VCaP (cell line): ENCODE results near the gene TSR2.

Experiments
- H3K27ac ChIP-seq: fragments of 450-650 bp; 2 replicates; pipeline ENCODE4 v1.5.1; 2017
- TF ChIP-seq, protein P1 (sequence below): fragments of 450-650 bp; conservative IDR thresholded peaks from 2 replicates; pipeline ENCODE4 v1.5.1; 2017; ENCODE audit warnings: mild to moderate bottlenecking, moderate library complexity

The TSR2 gene

DNA sequence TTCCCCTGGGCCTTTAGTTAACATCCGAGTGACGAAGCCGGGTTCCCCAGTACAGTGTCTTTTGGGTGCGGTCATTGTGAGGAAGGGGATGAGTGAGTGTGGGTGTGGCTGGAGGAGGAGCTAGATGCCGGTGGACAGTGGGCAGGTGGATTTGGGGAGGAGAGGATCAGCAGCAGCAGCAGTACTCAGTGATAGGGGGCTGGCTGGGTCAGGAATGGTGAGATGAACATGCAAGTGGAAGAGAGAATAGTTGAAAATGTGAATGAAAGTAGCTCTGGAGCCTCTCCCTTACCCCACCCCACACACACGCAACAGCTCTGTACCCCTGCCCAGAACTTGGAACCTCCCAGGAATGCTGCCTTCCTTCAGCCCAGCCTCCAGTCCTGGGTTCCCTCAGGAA lies 4.5 kb downstream of the TSR2 start:
- H3K27ac ChIP-seq, result no peak overlapping the region
- TF ChIP-seq, protein P1, sequence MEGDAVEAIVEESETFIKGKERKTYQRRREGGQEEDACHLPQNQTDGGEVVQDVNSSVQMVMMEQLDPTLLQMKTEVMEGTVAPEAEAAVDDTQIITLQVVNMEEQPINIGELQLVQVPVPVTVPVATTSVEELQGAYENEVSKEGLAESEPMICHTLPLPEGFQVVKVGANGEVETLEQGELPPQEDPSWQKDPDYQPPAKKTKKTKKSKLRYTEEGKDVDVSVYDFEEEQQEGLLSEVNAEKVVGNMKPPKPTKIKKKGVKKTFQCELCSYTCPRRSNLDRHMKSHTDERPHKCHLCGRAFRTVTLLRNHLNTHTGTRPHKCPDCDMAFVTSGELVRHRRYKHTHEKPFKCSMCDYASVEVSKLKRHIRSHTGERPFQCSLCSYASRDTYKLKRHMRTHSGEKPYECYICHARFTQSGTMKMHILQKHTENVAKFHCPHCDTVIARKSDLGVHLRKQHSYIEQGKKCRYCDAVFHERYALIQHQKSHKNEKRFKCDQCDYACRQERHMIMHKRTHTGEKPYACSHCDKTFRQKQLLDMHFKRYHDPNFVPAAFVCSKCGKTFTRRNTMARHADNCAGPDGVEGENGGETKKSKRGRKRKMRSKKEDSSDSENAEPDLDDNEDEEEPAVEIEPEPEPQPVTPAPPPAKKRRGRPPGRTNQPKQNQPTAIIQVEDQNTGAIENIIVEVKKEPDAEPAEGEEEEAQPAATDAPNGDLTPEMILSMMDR, result no peak

DNA sequence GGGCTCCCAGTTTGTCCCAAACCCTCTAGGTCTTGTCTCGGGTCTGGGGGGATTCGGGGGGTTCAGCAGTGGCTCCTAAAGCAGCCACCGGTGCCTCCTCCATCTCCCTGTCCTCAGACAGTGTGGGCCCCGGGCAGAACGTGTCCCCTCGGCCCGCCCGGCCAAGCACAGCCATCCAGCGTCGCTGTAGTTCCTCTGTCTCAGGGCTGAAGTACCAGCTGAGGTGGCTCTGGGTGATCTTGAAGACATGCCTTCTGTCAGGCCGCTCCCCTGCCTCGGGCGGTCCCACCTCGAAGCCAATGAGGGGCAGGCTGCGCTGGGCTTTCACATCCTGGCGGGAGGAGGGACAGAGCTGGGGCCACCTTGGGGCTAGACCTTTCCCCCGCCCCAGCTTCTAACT lies 5.9 kb downstream of the TSR2 start:
- no peak overlapping the region for H3K27ac ChIP-seq
- TF ChIP-seq, protein P1, result no peak

DNA sequence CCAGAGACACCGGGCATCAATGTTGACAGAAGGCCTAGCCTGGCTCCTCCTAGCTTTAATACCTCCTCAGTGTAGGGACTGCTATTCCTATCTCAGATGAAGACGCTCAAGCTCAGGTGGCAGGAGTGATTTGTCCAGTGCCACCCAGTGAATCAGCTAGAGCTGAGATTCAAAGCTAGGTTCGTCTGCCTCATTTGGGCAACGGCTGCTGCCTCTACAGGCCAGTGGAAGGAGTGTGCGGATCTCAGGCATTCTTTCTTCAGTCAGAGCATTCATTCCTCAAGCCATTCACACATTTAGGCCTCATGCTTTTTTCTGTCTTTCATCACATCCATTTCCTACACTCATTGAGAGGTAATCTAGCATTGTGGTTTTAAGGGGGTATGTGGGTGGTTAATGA lies 7.3 kb downstream of the TSR2 start:
- TF ChIP-seq, protein P1, result 0 out of 2 replicates have a peak, but pooled peaks have one; percentile 11
- no peak overlapping the region for H3K27ac ChIP-seq

DNA sequence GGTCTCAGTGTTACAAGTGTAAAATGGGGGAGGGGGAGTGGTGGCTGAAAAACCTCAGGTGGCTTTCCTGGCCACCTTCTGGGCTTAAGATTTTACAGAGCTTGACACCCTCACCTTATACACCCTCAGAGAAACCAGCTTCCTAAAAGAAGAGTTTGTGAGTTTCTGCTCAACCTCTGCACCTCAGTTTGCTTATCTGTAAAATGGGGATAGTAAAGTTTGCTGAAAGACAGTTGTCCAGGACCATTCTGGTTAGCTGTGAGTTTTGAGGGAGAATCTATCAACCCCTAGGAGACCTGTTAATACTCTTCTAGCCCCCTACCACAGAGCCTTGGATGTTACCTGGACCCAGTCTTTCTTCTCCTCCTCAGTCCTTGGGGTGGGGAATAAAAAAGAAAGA lies 9.7 kb downstream of the TSR2 start:
- TF ChIP-seq, protein P1, result no peak
- H3K27ac ChIP-seq, result no peak overlapping the region

DNA sequence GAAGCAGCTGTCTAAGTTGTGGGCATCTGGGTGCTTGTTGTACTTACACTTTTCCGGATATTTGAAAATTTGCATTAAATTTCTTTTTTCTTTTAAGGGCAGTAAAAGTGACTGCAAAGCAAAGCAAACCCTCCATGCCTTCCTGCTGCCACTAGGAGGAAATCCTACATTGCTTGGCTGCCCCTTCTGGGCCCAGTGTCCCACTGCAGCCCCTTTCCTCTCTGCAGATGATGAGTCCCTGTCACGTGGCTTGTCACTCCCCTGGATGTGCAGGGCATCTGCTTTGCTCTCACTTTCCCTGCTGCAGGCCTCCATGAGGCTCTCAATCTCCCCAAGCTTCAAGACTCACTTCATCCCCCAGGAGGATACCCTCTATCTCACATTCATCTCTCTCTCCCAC lies 12.7 kb downstream of the TSR2 start:
- H3K27ac ChIP-seq, result no peak overlapping the region
- TF ChIP-seq, protein P1, result no peak

DNA sequence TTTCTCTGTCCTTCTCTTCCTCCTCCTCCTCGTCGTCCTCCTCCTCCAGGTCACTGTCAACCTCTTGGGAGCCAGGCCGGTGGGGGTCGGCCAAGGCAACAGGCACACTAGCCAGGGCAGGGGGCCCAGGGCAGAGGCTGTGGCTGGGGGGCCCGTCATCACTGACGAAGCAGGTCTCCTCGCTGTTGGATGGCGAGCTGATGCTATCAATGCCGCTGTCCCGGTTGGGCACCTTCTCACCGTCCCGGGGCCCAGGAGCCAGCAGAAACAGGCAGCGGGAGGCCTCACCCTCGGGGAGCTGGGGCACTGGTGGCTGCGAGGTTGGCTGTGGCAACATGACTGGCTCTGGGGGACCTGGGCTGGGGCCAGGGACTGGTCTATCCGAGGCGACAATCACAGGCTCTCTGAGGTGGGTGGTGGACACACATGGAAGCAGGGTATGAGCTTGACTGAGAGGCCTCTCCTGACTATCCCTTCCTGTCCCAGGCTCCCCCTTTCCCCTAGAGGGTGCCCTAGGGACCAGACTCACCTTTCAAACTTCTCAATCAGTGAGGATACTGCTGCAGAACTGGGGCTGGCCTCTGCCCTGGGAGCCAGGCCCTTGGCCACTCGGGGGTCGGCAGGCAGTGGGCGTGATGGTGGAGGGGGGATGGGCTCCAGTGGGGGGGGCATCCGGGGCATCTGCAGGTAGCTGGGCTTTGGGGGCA lies 30.0 kb downstream of the TSR2 start:
- TF ChIP-seq, protein P1, result no peak
- H3K27ac ChIP-seq, result no peak overlapping the region

DNA sequence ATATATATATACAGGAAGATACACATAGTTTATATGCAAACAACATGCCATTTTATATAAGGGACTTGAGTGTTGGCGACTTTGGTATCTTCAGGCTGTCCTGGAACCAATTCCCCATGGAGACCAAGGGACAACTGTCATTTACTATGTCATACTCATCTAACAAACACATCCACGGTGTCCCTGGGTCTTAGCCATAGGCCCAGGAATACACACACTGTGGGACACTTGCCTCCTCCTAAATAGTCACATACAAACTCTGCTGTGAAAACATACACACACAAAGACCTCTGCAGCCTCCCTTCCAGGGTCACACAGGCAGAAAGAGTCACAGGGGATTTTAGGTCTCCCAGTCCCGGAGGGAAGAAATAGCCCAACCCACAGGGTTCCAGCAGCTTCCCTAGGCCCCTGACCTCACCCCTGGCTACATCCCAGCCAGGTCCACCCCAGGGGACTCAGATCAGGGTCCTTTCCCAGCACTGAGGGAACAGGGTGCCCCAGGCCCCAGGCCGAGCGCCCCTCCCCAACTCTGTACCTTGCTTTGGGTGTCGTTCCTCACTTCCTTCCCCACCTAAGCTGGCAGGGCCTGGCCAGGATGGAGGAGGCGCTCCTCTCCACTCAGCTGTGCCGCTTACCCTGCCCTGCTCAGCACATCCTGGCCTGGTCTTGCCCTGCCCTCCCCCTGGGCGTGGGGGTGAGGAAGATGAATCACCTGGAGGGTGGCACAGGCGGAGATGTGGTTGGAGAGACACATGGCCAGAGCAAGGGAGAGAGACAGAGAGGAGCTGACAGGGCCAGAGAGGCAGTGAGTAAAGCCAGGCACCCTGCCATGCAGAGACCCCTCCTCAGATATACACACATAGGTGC lies 34.0 kb downstream of the TSR2 start:
- H3K27ac ChIP-seq, result no peak overlapping the region
- TF ChIP-seq, protein P1, result no peak
